Gastroesophageal sphincter (tissue), 4 donors: ENCODE results near the gene STARD10. TPM values are rescaled to one million over a fixed set of nuclear protein-coding genes. Genes with fewer than 3 reads are reported as not detected.
"Not testable (repeated sequence)": the region's sequence is repeated elsewhere in the genome, so short reads cannot be mapped to it uniquely, and the experiment has no call there.

ENCODE experiments used
- ATAC-seq: fragments of 150-250 bp; one replicate; pipeline ENCODE4 v1.9.1; 2016; ENCODE audit warnings: mild to moderate bottlenecking, moderate library complexity
- H3K27ac ChIP-seq, 4 donors: fragments of 200-600 bp; sonication (generic) in 3 of 4; 1 replicate in 3 of 4; 2 replicates in 1 of 4; pipeline ENCODE4 v1.5.1; 2016 to 2019
- H3K27me3 ChIP-seq: fragments of 200-600 bp; sonication (generic); one replicate; pipeline ENCODE4 v1.5.1; 2019
- H3K36me3 ChIP-seq, 2 donors: fragments of 200-600 bp; sonication (generic); one replicate each; pipeline ENCODE4 v1.5.1; 2019; ENCODE audit warnings: control low read depth in 1 of 2
- H3K4me1 ChIP-seq, 3 donors: fragments of 200-600 bp; sonication (generic); 1 replicate in 2 of 3; 2 replicates in 1 of 3; pipeline ENCODE4 v1.5.1; 2016 to 2019; ENCODE audit warnings: control low read depth in 2 of 3
- H3K4me3 ChIP-seq, 2 donors: fragments of 200-600 bp; sonication (generic); one replicate each; pipeline ENCODE4 v1.5.1; 2019; ENCODE audit warnings: mild to moderate bottlenecking in 1 of 2, moderate library complexity in 1 of 2
- H3K9me3 ChIP-seq, 3 donors: fragments of 200-600 bp; sonication (generic); one replicate each; pipeline ENCODE4 v1.5.1; 2017 to 2019; ENCODE audit warnings: control low read depth in 2 of 3
- CTCF ChIP-seq, 4 experiments: fragments of 200-600 bp in 2 of 4; fragments of 450-650 bp in 2 of 4; sonication (generic) in 1 of 4; IDR thresholded peaks; one replicate each; pipeline ENCODE4 v1.5.1; 2017 to 2019; ENCODE audit warnings: antibody characterized with exemption in 4 of 4, mild to moderate bottlenecking in 2 of 4, moderate library complexity in 2 of 4
- EP300 ChIP-seq: sonication (generic); formaldehyde crosslinking; IDR thresholded peaks from one replicate; pipeline ENCODE4 v1.6.1; 2017; ENCODE audit warnings: antibody characterized with exemption, mild to moderate bottlenecking
- POLR2A ChIP-seq, 2 donors: fragments of 450-650 bp; IDR thresholded peaks; one replicate each; pipeline ENCODE4 v1.6.1; 2017; ENCODE audit warnings: antibody characterized with exemption in 2 of 2, mild to moderate bottlenecking in 2 of 2, moderate library complexity in 1 of 2
- POLR2AphosphoS5 ChIP-seq: sonication (generic); formaldehyde crosslinking; IDR thresholded peaks from one replicate; pipeline ENCODE4 v1.6.1; 2017; ENCODE audit warnings: antibody characterized with exemption
- WGBS, 2 donors: methylation state at CpG; one replicate each; pipeline ENCODE4 v1.1.5; 2018; ENCODE audit warnings: low coverage in 1 of 2; 5-methylcytosine and 5-hydroxymethylcytosine counted together
- total RNA-seq, 4 donors: library from RNA; depleted of rRNA; stranded (reverse); fragments of >200 nt; gene quantifications; one replicate each; pipeline ENCODE4 v1.1.0, GENCODE V29; 2016

The STARD10 gene
- total RNA-seq, 4 donors from 2014 or later, result 35.8 to 56.6 (median 45.0) TPM

GRCh38 chr11:72814286-72815109 is 20.7 kb upstream of the STARD10 start, which contains the start of gene ATG16L2:
ATG16L2 (plus strand) TSS chr11:72814411; CDS start chr11:72814446, 35 bp downstream.
- Histone ChIP-seq H3K9me3 (no peaks in the 10 kb centered on the region), H3K4me3 (peak within 1 kb of the TSS; percentile 59 to 67), H3K4me1 (peaks cover 0 to 53% (median 24%) of the 10 kb centered on the region in 3 donors), H3K27ac (peak within 1 kb of the TSS; percentile 77 to 96 (median 92)), H3K36me3 (peaks cover 0 to 35% of the 10 kb centered on the region in 2 donors), H3K27me3 (no peaks in the 10 kb centered on the region)
- TF ChIP-seq POLR2AphosphoS5 (peak; percentile 25), POLR2A (IDR thresholded peaks at IDR 0.05) (peak; percentile 72 to 75), EP300 (no peak), CTCF (IDR thresholded peaks at IDR 0.05) (peak in 3 of 4 experiments; percentile 58 to 61 (median 61))
- WGBS, 2 donors, result no CpG with 5 or more reads among the region's 75 CpGs
- ATAC-seq, result peak; percentile 94

GRCh38 chr11:72813740-72814285 is 20.0 kb upstream of the STARD10 start:
- peak; percentile 87 for ATAC-seq
- H3K9me3 ChIP-seq, result no peaks in the 10 kb centered on the region
- H3K36me3 ChIP-seq, result peaks cover 0 to 35% of the 10 kb centered on the region in 2 donors
- H3K27me3 ChIP-seq, result no peaks in the 10 kb centered on the region
- TF ChIP-seq POLR2A (IDR thresholded peaks at IDR 0.05) (peak in 1 of 2 donors; percentile 2), CTCF (IDR thresholded peaks at IDR 0.05) (no peak)
- H3K4me1 ChIP-seq, result peaks cover 0 to 53% (median 24%) of the 10 kb centered on the region in 3 donors
- 1 to 3% methylated on average over 7 to 11 of the region's 47 CpGs for WGBS, 2 donors
- peak overlapping the region; percentile 77 to 96 (median 92) for H3K27ac ChIP-seq
- peak overlapping the region; percentile 59 to 67 for H3K4me3 ChIP-seq

- Histone ChIP-seq H3K4me1 (peaks cover 0 to 53% (median 24%) of the 10 kb centered on the region in 3 donors), H3K27me3 (no peaks in the 10 kb centered on the region), H3K9me3 (no peaks in the 10 kb centered on the region), H3K4me3 (peak overlapping the region; percentile 59 to 67), H3K27ac (peak overlapping the region; percentile 77 to 96 (median 92)), H3K36me3 (peaks cover 0 to 35% of the 10 kb centered on the region in 2 donors)
- TF ChIP-seq CTCF (IDR thresholded peaks at IDR 0.05) (peak in 3 of 4 experiments; percentile 54 to 62 (median 61)), POLR2A (IDR thresholded peaks at IDR 0.05) (no peak)
- WGBS, 2 donors, result 5 to 8% methylated on average over 4 to 12 of the region's 24 CpGs
- ATAC-seq, result peak; percentile 23
Observed at GRCh38 chr11:72812967-72813739, 19.3 kb upstream of the STARD10 start.

- Histone ChIP-seq H3K27ac (peak overlapping the region; percentile 77 to 96 (median 92)), H3K27me3 (no peaks in the 10 kb centered on the region), H3K4me3 (peak overlapping the region; percentile 59 to 67), H3K4me1 (peaks cover 0 to 53% (median 24%) of the 10 kb centered on the region in 3 donors), H3K9me3 (no peaks in the 10 kb centered on the region), H3K36me3 (peaks cover 0 to 31% of the 10 kb centered on the region in 2 donors)
- no peak for ATAC-seq
- no peak for TF ChIP-seq CTCF (IDR thresholded peaks at IDR 0.05)
- no peak for TF ChIP-seq POLR2A (IDR thresholded peaks at IDR 0.05)
- no peak for TF ChIP-seq EP300
- no peak for TF ChIP-seq POLR2AphosphoS5
- whole genome bisulfite sequencing, 2 donors, result 20 to 40% methylated on average over 2 to 3 of the region's 4 CpGs
Observed at GRCh38 chr11:72812604-72812966, 18.7 kb upstream of the STARD10 start.

GRCh38 chr11:72811686-72812085 is 17.8 kb upstream of the STARD10 start:
- not testable (repeated sequence) for H3K4me3 ChIP-seq, ATAC-seq, H3K27me3 ChIP-seq, H3K9me3 ChIP-seq
- Histone ChIP-seq H3K27ac (peak overlapping the region in 2 of 4 donors; percentile 16 to 96), H3K36me3 (peaks cover 0 to 22% of the 10 kb centered on the region in 2 donors), H3K4me1 (peaks cover 0 to 52% (median 24%) of the 10 kb centered on the region in 3 donors)
- WGBS, 2 donors, result 86% methylated on average over 6 of the region's 10 CpGs; no CpG with 5 or more reads in 1 of the 2 donors
